ENCODE measurements around the gene NEK8.

- TF ChIP-seq CTCF (conservative IDR thresholded peaks at IDR 0.05; ENCODE audit: low read length) (no peak), EZH2phosphoT487 (IDR thresholded peaks at IDR 0.05; ENCODE audit: borderline replicate concordance, low read depth, low read length) (no peak)
Observed at GRCh38 chr17:28783161-28783560, 54.6 kb downstream of the NEK8 start.
